Vagina (tissue), 2 donors: ENCODE results near the gene MMP28.

Experiments
- POLR2A ChIP-seq, 2 donors: fragments of 450-650 bp; IDR thresholded peaks; one replicate each; pipeline ENCODE4 v1.6.1; 2017; ENCODE audit warnings: antibody characterized with exemption in 2 of 2, mild to moderate bottlenecking in 2 of 2, moderate library complexity in 2 of 2
- POLR2AphosphoS5 ChIP-seq, 2 donors: sonication (generic); formaldehyde crosslinking; IDR thresholded peaks; one replicate each; pipeline ENCODE4 v1.9.0; 2017; ENCODE audit warnings: antibody characterized with exemption in 2 of 2, mild to moderate bottlenecking in 2 of 2, low read depth in 1 of 2; ENCODE audit not compliant: insufficient read depth in 1 of 2
- TF ChIP-seq, protein P1 (sequence below), 3 experiments: fragments of 450-650 bp in 2 of 3; fragments of 200-600 bp in 1 of 3; sonication (generic) in 1 of 3; IDR thresholded peaks; one replicate each; pipeline ENCODE4 v1.5.1; 2017 to 2019; ENCODE audit warnings: antibody characterized with exemption in 3 of 3, mild to moderate bottlenecking in 2 of 3, moderate library complexity in 2 of 3

GRCh38 chr17:35766903-35767510, 28.4 kb downstream of the MMP28 start:
- no peak for TF ChIP-seq POLR2A (IDR thresholded peaks at IDR 0.05)
- TF ChIP-seq, protein P1, sequence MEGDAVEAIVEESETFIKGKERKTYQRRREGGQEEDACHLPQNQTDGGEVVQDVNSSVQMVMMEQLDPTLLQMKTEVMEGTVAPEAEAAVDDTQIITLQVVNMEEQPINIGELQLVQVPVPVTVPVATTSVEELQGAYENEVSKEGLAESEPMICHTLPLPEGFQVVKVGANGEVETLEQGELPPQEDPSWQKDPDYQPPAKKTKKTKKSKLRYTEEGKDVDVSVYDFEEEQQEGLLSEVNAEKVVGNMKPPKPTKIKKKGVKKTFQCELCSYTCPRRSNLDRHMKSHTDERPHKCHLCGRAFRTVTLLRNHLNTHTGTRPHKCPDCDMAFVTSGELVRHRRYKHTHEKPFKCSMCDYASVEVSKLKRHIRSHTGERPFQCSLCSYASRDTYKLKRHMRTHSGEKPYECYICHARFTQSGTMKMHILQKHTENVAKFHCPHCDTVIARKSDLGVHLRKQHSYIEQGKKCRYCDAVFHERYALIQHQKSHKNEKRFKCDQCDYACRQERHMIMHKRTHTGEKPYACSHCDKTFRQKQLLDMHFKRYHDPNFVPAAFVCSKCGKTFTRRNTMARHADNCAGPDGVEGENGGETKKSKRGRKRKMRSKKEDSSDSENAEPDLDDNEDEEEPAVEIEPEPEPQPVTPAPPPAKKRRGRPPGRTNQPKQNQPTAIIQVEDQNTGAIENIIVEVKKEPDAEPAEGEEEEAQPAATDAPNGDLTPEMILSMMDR (IDR thresholded peaks at IDR 0.05): no peak
- no peak for TF ChIP-seq POLR2AphosphoS5 (IDR thresholded peaks at IDR 0.05; ENCODE audit: insufficient read depth in 1 of 2, low read depth in 1 of 2)
